Measurements from ENCODE around the gene PIK3C2G. TPM values are rescaled to one million over a fixed set of nuclear protein-coding genes. Genes with fewer than 3 reads are reported as not detected.

Gene PIK3C2G
- total and polyA plus RNA-seq, 2 of the 4 experiments (the other 2 are of a cell fraction): not detected

- in situ Hi-C loops (cut with MboI; ENCODE audit: low sequenced_read_pairs): no loop called here
- H3K56ac ChIP-seq (ENCODE audit: extremely low read depth, insufficient read depth, low read length): no peak overlapping the region
- no peak overlapping the region for H2AFZ ChIP-seq (replicated peaks; ENCODE audit: low read length, poor library complexity)
- no peak overlapping the region for H3K4me2 ChIP-seq (ENCODE audit: low read depth, low read length)
- H4K8ac ChIP-seq (ENCODE audit: low read depth in 2 of 2, low read length in 2 of 2): no peak overlapping the region
- no peaks in the 10 kb centered on the region for H3K36me3 ChIP-seq (ENCODE audit: control insufficient read depth, insufficient read depth, low read length)
- H3K79me1 ChIP-seq (ENCODE audit: low read depth in 1 of 2, low read length in 2 of 2): no peaks in the 10 kb centered on the region
- H2BK20ac ChIP-seq (ENCODE audit: low read depth, low read length): no peak overlapping the region
- dilution Hi-C loops (cut with HindIII; ENCODE audit: low sequenced_read_pairs, unreplicated experiment): no loop called here
- no TSS peak for BruUV-seq (replicated peaks)
- no peak for DNase-seq
- H4K5ac ChIP-seq (ENCODE audit: low read depth, low read length): no peak overlapping the region
- no peaks in the 10 kb centered on the region for H3K9me3 ChIP-seq (ENCODE audit: control insufficient read depth, insufficient read depth, low read length)
- no peaks in the 10 kb centered on the region for H3K9me1 ChIP-seq (ENCODE audit: insufficient read depth, low read length)
- H3K9ac ChIP-seq (ENCODE audit: low read depth, low read length): no peak overlapping the region
- no peak overlapping the region for H3K4ac ChIP-seq (ENCODE audit: low read depth, low read length)
- no peaks in the 10 kb centered on the region for H4K20me1 ChIP-seq (ENCODE audit: insufficient read depth, low read length)
- H4K91ac ChIP-seq (ENCODE audit: insufficient read depth, low read depth, low read length): no peak overlapping the region
- no peaks in the 10 kb centered on the region for H3K4me1 ChIP-seq (ENCODE audit: control insufficient read depth, insufficient read depth, low read length)
- H3K18ac ChIP-seq (ENCODE audit: low read depth, low read length): no peak overlapping the region
- CTCF ChIA-PET: interaction anchor here (0.6 to 1.3 kb wide), 2 partner anchors 111 to 1450 kb away, joined by 3 read pairs; no protein-coding TSS in a partner anchor
- no peak overlapping the region for H2AK5ac ChIP-seq (ENCODE audit: low read depth, low read length)
- no peaks in the 10 kb centered on the region for H3K27me3 ChIP-seq (ENCODE audit: control insufficient read depth, insufficient read depth, low read length)
- POLR2A ChIA-PET (ENCODE audit: unreplicated experiment): no interaction called here
- no peak overlapping the region for H2BK15ac ChIP-seq (ENCODE audit: low read depth, low read length)
- no peak overlapping the region for H2BK120ac ChIP-seq (ENCODE audit: low read depth, low read length)
- H3K27ac ChIP-seq (ENCODE audit: insufficient read depth, low read length): no peak overlapping the region
- no peak for ATAC-seq (ENCODE audit: low read depth)
- intact Hi-C loops (cut with micrococcal nuclease): no loop called here
- H3K14ac ChIP-seq (replicated peaks; ENCODE audit: low read depth, low read length): no peak overlapping the region
- H2AK9ac ChIP-seq (replicated peaks; ENCODE audit: low read depth, low read length, poor library complexity): no peak overlapping the region
- no peak overlapping the region for H2BK5ac ChIP-seq (ENCODE audit: low read depth, low read length, poor library complexity, severe bottlenecking)
- TF ChIP-seq FOS (IDR thresholded peaks at IDR 0.05; ENCODE audit: low read depth, low read length) (no peak), RFX5 (IDR thresholded peaks at IDR 0.05; ENCODE audit: low read depth, low read length) (no peak), USF2 (IDR thresholded peaks at IDR 0.05; ENCODE audit: low read depth, low read length) (no peak), NFE2L2 (IDR thresholded peaks at IDR 0.05; ENCODE audit: low read depth, low read length) (no peak), MAFK (IDR thresholded peaks at IDR 0.05; ENCODE audit: low read depth, low read length) (no peak), RAD21 (IDR thresholded peaks at IDR 0.05; ENCODE audit: low read length) (no peak), BHLHE40 (IDR thresholded peaks at IDR 0.05; ENCODE audit: low read depth, low read length) (no peak), MAZ (IDR thresholded peaks at IDR 0.05; ENCODE audit: borderline replicate concordance, low read depth, low read length) (no peak), POLR2A (IDR thresholded peaks at IDR 0.05; ENCODE audit: low read depth, low read length) (no peak), MXI1 (IDR thresholded peaks at IDR 0.05; ENCODE audit: borderline replicate concordance, low read depth, low read length) (no peak), ELK1 (IDR thresholded peaks at IDR 0.05; ENCODE audit: borderline replicate concordance, low read depth, low read length) (no peak), SMC3 (IDR thresholded peaks at IDR 0.05; ENCODE audit: low read depth, low read length) (no peak)
- TF ChIP-seq, protein P1, sequence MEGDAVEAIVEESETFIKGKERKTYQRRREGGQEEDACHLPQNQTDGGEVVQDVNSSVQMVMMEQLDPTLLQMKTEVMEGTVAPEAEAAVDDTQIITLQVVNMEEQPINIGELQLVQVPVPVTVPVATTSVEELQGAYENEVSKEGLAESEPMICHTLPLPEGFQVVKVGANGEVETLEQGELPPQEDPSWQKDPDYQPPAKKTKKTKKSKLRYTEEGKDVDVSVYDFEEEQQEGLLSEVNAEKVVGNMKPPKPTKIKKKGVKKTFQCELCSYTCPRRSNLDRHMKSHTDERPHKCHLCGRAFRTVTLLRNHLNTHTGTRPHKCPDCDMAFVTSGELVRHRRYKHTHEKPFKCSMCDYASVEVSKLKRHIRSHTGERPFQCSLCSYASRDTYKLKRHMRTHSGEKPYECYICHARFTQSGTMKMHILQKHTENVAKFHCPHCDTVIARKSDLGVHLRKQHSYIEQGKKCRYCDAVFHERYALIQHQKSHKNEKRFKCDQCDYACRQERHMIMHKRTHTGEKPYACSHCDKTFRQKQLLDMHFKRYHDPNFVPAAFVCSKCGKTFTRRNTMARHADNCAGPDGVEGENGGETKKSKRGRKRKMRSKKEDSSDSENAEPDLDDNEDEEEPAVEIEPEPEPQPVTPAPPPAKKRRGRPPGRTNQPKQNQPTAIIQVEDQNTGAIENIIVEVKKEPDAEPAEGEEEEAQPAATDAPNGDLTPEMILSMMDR (conservative IDR thresholded peaks at IDR 0.05; ENCODE audit: low read depth, low read length): no peak
- no peak overlapping the region for H3K23ac ChIP-seq (ENCODE audit: low read depth, low read length)
- no peak overlapping the region for H3K4me3 ChIP-seq (ENCODE audit: insufficient read depth, low read depth, low read length)
Measured at GRCh38 chr12:18361433-18361832, 100.1 kb downstream of the PIK3C2G start.

Measured in IMR-90 (cell line).